ENCODE results near the gene GMDS. TPM values are rescaled to one million over a fixed set of nuclear protein-coding genes. Genes with fewer than 3 reads are reported as not detected.

The GMDS gene
- total and polyA plus RNA-seq, 9 donors = 6.6 to 20.6 (median 11.0) TPM

GRCh38 chr6:1715336-1715735, 530.1 kb downstream of the GMDS start:
- Histone ChIP-seq H3K9me3 (no peaks in the 10 kb centered on the region), H3K4me1 (ENCODE audit: insufficient read depth) (no peaks in the 10 kb centered on the region), H3K36me3 (no peaks in the 10 kb centered on the region), H3K27ac (no peak overlapping the region), H3K27me3 (no peaks in the 10 kb centered on the region), H3K4me3 (no peak overlapping the region)
- WGBS, 3 donors = 91 to 92% (median 91%) methylated on average over 4 of the region's 4 CpGs
- intact Hi-C loops (cut with DNase I) = no loop called here
- TF ChIP-seq CTCF (IDR thresholded peaks at IDR 0.05) = no peak
- no peak for TF ChIP-seq EP300 (IDR thresholded peaks at IDR 0.05)
- TF ChIP-seq POLR2A (IDR thresholded peaks at IDR 0.05) = no peak
- no peak for DNase-seq

GRCh38 chr6:1714654-1715053, 530.8 kb downstream of the GMDS start:
- no peak for TF ChIP-seq CTCF (IDR thresholded peaks at IDR 0.05)
- TF ChIP-seq POLR2A (IDR thresholded peaks at IDR 0.05) = no peak
- TF ChIP-seq EP300 (IDR thresholded peaks at IDR 0.05) = no peak
- Histone ChIP-seq H3K4me3 (no peak overlapping the region), H3K36me3 (no peaks in the 10 kb centered on the region), H3K4me1 (ENCODE audit: insufficient read depth) (no peaks in the 10 kb centered on the region), H3K27ac (no peak overlapping the region), H3K27me3 (no peaks in the 10 kb centered on the region), H3K9me3 (no peaks in the 10 kb centered on the region)
- intact Hi-C loops (cut with DNase I) = no loop called here
- WGBS, 3 donors = 93 to 95% (median 93%) methylated on average over 5 of the region's 5 CpGs
- DNase-seq = no peak

- no peaks in the 10 kb centered on the region for H3K27me3 ChIP-seq
- H3K4me3 ChIP-seq = no peak overlapping the region
- H3K9me3 ChIP-seq = no peaks in the 10 kb centered on the region
- TF ChIP-seq EP300 (IDR thresholded peaks at IDR 0.05) = no peak
- TF ChIP-seq CTCF (IDR thresholded peaks at IDR 0.05) = no peak
- TF ChIP-seq POLR2A (IDR thresholded peaks at IDR 0.05) = no peak
- DNase-seq = no peak
- no peaks in the 10 kb centered on the region for H3K36me3 ChIP-seq
- intact Hi-C loops (cut with DNase I) = no loop called here
- H3K4me1 ChIP-seq (ENCODE audit: insufficient read depth) = no peaks in the 10 kb centered on the region
- 87 to 94% (median 91%) methylated on average over 16 of the region's 16 CpGs for WGBS, 3 donors
- no peak overlapping the region for H3K27ac ChIP-seq
These were observed 532.3 kb downstream of the GMDS start for GRCh38 chr6:1713016-1713600.

DNA sequence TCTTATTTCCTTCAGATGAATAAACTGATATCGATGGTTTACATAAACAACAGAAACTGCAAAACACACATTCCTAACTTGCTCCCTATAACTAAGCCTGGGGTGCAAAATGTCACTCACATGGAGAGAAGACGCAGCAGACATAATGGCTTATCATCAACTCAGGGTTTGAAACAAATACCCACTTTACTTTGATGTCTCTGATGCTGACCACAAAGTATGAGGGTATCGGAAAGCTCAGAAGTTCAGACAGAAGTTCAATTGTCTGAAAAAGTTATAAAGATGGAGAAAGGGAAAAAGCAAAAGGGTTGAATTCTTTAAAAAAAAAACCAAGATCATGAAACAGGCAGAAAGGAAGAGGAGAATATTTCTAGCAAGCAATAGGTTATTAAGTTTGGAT, 533.0 kb downstream of the GMDS start:
- no peak for DNase-seq
- TF ChIP-seq CTCF (IDR thresholded peaks at IDR 0.05) (no peak), POLR2A (IDR thresholded peaks at IDR 0.05) (no peak), EP300 (IDR thresholded peaks at IDR 0.05) (no peak)
- no peak overlapping the region for H3K4me3 ChIP-seq
- H3K36me3 ChIP-seq = no peaks in the 10 kb centered on the region
- no peak overlapping the region for H3K27ac ChIP-seq
- H3K9me3 ChIP-seq = no peaks in the 10 kb centered on the region
- intact Hi-C loops (cut with DNase I) = no loop called here
- H3K27me3 ChIP-seq = no peaks in the 10 kb centered on the region
- 88 to 91% (median 90%) methylated on average over 3 of the region's 3 CpGs for WGBS, 3 donors
- H3K4me1 ChIP-seq (ENCODE audit: insufficient read depth) = no peaks in the 10 kb centered on the region

Data from ovary (tissue), 9 donors.